ENCODE measurements around the gene UNC119B.

Gene UNC119B

DNA sequence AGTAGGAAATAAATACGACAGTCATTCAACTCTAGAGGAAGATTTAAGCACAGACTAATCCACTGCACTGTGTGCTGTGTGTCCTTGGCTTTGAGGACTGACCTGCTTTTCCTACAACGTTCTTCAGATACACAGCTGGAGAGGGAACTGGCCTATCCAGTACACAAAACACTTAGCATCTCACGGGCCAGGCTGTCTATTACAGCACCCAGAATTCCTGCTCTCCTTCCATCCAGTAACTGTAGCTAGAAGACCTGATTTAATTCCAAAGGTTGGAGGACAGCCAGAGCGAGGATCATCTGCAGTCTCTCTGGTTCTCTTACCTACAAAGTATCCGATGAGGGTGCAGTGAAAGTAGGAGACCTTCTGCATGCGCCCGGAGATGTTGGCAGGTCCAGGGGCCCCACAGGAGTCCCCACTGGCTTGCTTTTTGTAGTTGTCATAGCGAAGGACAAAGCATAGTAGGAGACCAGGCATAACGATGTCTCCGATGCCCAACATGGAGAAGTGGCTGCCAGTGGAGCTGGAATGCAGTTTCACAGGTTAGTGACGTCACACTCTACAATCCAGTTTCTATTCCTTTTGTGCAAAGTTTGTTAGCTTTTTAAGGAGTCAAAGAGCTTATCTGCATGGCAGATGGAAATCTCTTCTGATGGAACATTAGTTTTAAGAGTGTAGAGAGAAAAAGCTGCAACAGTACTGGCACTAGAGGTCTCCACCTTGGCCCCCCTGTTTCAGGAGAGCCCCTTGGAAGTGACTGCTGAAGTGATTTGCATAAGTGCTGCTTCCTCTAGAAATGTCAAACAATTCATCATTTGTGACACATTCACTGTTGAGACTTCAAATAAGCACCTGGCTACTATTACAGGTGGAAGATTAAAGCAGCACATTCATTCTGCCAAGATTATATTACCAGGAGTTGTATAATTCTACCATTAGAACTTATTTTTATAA is 57.1 kb downstream of the UNC119B start:
- DNase-seq (ENCODE audit: low spot score): no peak

DNA sequence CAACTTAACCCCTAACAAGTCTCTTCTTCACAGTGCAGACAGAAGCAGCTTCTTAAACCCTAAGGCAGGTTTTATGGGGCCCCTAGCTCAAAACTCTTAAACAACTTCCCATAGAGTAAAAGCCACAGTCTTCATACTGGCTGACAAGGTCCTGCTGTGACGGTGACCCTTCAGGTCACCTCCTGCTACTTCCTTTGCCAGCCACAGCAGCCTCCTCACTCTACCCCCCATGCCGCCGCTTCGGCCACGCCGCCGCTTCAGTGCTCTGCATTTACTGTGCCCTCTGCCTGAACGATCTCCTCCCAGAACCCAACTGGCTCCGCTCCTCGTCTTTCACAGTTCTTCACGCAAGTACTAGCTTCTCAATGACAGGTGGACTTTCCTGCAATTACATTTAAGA is 60.8 kb downstream of the UNC119B start:
- DNase-seq (ENCODE audit: low spot score): no peak

Data from COLO829 (cell line).